Bone marrow (tissue), 2 donors: Measurements from ENCODE around the gene SRP14.

ENCODE experiments used
- DNase-seq, 2 donors: peaks; one replicate each; lab custom pipeline; 2025; lab: John Stamatoyannopoulos, UW

SRP14 gene

DNA sequence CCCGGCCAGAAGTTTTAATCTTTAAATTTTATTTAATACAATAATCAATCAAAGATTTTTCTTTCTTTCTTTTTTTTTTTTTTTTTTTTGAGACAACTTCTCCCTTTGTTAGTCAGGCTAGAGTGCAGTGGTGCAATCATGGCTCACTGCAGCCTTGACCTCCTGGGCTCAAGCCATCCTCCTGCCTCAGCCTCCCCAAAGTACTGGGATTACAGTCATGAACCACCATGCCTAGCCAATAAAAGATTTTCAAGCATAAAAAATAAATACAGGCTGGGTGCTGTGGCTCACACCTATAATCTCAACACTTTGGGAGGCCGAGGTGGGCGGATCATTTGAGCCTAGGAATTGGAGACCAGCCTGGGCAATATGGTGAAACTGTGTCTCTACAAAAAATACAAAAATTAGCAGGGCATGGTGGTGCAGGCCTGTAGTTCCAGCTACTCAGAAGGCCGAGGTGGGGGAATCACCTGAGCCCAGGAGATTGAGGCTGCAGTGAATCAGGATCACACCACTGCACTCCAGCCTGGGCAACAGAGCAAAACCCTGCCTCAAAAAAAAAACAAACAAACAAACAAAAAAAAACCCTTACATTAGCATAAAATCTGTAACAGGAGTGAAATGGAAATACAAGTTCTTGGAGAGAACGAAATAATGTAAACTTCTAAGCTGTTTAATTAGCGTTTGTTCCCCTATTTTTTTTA is 29.1 kb upstream of the SRP14 start:
- DNase-seq, result no peak

DNA sequence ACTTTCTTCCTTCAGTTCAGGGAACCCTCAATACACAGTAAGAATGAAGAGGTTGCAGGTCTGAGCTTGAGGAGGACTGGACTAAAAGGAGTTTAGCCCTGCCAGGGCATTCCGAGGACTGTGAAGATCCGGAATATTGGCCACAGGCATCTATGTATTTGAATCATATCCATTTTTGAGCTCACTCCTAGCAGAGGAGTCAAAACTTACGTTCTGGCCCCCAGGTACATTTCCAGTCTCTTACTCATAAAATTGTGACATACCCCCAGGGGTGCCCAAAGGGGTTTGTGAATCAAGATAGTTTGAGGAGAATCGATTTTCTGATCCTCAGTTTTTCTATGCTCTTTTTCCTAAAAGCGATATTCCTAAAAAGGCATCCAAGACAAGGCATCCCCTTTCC is 27.6 kb upstream of the SRP14 start:
- no peak for DNase-seq

DNA sequence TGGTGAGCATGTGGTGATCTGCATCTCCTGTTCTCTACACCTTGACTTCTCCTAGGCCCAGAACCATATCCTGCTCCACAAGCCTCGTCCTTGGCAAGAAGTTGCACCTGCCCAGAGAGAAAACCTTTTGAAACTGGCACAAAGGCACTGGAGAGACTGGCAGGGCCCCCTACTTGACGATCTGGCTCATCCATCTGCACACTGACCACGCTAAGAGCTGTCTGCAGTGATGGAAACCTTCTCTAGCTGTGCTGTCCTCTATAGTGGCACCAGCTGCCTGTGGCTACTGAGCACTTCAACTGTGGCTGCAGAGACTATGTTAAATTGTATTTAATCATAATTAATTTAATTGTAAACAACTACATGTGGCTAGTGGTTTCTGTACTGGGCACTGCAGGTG is 26.2 kb upstream of the SRP14 start:
- no peak for DNase-seq

DNA sequence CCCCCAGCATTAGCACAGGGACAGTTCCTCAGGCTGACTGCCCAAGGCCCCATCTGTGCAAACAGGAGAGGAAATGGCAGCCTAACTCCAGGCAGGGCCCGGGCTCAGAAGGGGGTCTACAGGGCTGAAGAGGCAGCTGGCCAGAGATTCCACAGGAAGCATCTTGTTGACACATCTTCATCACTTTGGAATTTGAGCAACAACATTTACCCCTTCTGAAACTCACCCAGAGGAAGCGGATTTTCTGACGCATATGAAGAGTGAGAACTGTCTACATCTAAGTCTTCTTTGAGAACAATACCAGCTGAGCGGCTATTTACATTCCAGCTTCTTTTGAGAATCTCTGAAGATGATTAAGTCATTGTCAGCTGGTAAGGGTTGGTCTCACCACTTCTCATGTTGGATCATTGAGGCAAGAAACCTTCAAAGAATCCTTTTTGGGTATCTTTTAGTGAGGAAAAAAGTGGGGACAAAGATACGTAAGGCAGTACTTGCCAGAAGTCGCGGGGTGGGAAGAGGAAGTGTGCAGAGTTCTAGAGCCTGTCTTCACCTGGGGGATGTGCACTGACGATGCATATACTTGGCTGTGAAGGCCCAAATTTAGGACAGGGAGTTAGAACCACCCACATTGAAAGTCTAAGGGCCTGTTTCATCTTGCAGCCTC is 25.4 kb upstream of the SRP14 start:
- DNase-seq, result no peak

DNA sequence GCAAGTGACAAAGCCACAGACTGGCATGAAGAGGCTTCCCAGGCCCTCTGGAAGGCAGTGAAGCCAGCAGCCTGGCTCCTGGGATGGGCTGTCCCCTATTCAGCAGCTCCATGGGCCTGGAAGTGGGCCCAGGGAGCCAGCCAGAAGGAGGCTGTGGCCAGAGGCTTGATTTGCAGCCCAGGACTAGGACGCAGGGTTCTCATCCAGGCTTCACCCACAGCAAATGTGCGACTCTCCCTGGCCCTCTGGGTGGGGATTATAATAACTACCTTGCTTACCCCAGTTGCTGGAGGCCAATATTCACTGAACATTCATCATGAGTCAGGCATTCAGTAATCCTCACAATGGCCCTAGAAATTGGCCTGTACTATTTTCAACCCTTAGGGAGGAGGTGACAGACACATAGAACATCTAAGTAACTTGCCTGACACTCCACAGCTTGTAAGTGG is 24.6 kb upstream of the SRP14 start:
- no peak for DNase-seq

DNA sequence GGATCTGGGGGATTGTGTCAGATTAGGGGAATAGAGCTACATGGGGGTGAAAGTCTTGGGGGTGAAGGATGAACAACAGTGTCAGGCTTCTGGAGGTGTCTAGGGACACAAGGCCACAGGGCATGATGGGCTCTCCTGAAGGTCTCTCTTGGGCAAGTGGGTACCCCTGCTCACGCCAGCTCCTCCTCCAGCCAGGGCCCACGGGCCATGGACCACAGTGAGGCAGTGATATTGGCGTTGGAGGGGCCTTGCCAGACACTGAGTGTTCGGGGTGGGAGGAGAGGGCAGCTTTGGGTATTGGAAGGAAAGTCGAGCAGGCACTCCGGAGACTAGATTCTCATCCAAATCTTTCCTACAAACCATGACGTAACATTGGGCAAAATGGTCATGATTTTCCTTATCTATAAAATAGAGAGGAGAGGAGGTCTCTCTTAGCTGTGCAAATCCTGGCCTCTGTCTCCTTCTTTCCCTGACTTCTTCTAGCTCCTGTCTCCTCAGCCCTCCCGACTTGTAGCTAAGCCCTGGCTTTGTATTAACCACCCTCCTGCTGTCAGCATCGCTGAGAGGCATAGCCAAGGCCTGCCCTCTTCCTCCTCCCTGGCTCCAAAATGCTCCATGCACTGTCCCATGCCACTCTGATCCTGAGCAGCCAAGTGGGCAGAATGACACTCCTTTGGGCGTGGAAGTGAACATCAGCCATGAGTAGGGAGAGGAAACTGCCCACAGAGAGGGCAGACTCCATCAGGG is 24.0 kb upstream of the SRP14 start:
- no peak for DNase-seq

DNA sequence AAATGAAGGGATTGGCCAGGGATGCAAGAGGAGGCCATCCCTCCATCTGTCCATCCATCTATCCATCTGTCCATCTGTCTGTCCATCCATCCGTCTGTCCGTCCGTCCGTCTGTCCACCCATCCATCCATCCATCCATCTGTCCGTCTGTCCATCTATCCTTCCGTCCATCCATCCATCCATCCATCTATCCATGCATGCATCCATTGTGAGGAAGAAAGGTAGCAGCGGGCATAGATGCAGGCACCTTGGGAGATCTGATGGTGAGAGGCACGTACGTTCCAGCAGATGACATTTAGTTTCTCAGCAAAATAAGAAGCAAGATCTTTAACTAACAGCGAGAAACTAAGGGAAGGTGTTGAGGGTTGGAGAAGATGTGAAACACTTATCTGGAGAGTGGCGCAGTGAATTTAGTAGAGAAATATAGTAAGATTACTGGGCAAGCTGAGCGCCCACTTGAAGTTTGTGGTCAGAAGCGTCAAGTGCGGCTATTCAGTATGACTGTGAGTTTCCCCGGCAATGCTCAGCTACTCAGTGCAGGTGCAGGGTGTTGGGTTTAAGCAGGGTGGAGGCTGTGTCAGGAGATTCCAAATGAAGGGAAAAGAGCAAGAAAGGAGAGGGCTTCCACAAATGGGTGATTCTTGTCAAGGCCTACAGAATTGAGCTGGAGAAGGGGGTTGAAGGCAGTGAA is 22.4 kb upstream of the SRP14 start:
- DNase-seq, result no peak

DNA sequence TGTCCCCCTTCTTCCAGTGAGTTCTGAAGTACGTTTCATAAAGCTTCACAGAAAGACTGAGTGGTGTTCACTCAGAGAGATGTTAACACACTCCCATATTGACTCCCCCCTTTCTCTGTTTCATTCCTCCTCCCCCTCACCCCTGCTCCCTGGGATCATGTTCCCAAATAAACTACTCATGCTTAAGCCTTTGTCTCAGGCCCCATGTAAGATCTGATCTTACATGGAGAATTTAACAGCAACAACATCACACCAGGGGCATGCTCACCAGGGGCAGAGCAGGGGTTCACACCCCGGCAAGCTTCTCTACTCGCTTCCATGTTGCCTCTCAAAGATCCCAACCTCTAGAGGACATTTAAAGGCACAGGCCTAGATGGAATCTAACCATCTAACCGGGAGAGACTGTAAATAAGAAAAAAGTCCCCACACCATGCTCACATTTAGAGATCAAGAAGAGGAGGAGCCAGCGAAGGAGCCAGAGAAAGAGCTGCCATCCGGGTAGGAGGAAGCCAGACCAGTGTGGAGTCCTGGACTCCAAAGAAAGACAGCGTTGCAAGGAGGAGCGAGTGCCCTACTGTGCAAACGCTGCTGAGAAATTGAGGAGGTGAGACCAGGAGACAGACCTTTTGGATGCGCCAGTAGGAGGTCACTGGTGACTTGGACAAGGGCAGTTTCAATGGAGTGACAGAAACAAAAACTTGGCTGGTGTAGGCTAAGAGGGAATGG is 21.4 kb upstream of the SRP14 start:
- DNase-seq, result no peak

DNA sequence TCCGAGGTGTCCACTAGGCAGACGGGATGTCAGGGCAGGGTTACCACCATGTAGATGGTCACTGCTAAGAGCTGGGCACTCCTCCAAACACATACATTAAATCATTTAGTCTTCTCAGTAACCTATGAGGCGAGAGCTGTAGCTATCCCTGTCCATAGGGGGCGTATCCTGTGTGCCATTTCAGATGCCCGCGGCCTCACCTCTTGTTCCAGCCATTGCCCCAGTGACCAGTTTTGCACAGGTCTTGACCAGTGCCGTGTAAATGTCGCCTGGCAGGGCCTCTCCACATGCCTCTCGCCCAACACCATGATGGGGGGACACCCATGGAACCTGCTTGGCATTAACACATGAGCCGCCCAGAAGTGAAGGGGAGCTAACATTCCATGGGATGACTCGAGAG is 20.8 kb upstream of the SRP14 start:
- DNase-seq, result no peak

DNA sequence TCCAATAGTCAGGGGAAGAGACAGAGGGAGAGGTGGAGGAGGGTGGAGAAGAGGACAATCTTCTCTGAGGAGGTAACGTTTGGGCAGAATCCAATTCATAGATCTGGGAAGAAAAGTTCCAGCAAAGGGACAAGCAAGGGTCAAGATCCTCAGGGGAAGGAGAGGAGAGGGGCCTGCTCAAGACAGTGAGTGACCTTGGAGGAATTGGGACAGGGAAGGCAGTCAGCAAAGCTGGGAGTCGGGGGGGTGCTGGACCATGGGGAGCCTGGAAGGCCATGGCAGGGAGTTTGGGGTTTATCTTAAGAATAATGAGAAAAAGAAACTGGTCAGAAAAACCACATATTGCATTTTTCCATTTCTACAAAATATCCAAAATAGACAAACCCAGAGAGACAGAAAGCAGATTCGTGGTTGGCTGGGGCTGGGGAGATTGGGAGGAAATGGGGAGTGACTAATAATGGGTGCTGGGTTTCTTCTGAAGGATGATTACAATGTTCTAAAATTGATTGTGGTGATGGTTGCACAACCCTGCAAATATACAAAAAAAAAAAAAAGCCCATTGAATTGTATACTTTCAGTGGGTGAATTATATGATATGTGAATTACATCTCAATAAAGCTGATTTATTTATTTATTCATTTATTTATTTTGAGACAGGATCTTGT is 19.6 kb upstream of the SRP14 start:
- DNase-seq, result peak in 1 of 2 donors; percentile 65

DNA sequence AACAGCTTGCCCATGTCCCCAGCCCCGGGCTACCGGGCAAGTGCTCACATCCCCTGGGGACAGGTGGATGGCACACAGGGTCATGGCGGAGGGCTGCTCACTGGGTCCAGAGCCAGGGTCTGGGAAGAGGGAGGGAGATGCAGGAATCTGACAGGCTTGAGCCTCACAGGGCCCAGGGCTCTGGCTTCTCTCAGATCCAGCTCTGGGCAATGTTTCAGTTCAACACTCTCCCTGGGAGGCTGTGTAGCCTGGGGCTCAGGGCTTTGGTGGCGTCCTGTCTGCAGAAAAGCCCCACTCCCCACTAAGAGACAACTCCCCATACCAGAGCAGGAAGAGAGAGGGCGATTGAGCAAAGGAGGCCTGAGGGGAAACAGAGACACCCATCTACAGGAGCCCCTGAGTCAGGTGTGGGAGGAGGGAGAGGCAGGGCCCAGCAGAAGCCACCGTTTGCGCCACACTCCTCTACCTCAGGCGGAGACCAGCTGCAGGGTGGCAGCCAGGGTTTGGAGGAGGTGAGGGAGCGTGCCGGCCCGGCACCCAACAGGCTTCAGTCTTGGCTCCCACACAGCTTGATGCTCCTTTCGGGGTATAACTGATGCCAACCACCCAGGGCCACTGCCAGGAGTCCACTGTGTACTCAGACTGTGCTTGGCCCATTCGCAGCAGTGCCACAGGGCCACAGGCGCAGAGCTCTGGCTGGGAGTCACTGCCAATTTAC is 16.8 kb upstream of the SRP14 start:
- DNase-seq, result no peak

DNA sequence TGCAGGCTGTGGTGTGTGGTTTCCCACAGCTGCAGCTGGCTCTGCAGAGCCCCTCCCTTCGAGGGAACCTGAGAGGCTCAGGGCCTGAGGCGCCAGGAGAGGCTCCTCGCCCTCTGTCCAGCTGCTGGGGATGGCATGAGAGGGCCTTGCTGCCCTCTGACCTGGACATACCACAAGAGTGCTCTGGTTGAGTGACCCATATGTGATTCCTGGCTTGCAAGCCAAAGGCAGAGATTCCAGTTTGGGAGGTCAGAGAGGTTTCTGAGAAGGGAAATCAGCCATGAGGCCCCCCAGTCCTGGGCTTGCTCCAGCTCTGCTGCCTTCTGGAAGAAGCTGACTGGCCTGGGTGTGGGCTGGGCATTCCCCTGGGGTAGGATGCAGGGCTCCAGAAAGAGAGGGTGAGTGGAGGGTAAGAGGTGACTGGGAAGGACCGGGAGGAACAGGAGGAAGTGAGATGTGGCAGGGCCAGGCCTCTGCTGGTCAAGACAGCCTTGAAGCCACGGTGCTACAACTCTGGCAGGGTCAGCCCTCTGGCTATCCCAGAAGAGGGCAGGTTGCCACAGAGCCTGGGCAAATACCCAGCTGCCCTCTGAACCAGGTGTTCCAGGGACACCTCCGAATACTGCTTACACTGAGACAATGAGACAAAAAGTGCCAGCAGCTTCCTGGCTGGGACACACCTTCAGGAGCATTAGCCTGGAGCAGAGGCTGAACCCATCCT is 16.0 kb upstream of the SRP14 start:
- DNase-seq, result no peak

DNA sequence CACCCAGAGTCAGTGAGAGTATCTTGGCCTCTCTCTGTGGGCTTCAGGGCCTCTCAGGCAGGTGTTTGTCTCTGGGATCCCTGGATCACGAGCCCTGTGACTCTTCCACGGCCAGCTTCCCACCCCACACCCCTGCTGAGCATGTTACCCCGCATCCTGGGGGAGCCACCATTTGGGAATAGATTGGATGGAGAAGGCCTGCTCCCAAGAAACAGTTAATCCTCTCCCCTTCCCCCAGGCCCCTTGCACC is 15.5 kb upstream of the SRP14 start:
- DNase-seq, result no peak

DNA sequence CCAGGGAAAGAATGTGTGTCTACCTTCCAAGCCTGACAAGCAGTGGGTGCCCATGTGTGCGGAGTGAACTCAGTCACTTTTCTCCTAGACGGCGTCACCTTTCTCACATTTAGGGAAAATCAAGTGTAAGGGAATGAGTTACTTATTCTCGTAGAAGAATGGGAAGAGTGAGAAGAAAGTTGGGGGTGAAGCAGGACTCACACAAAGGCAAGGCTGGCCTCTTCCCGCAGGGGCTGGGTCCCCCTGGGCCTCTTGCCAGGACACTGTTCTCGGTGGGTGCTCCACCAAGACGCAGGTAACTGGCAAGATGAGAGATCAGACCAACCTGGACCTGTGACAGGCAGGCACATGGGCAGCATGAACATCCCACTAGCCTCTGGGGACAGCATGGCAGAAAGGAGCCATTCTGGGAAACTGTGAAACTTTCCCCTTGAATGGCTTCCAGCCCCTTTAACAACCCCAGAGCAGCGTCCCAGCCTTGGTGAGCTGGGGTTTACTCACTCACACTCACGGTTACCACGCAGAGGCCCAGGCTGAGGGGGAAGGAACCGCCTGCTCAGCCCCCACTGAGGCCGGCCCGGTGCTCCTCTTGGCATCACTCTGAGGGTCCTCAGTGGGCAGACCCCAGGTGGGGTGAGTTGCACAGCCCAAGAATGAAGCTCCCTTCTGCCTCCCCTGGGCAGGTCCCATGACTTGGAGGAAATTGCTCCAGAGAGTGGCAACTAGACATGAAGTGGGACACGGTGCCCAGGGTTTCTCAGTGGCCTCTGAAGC is 15.0 kb upstream of the SRP14 start:
- no peak for DNase-seq

DNA sequence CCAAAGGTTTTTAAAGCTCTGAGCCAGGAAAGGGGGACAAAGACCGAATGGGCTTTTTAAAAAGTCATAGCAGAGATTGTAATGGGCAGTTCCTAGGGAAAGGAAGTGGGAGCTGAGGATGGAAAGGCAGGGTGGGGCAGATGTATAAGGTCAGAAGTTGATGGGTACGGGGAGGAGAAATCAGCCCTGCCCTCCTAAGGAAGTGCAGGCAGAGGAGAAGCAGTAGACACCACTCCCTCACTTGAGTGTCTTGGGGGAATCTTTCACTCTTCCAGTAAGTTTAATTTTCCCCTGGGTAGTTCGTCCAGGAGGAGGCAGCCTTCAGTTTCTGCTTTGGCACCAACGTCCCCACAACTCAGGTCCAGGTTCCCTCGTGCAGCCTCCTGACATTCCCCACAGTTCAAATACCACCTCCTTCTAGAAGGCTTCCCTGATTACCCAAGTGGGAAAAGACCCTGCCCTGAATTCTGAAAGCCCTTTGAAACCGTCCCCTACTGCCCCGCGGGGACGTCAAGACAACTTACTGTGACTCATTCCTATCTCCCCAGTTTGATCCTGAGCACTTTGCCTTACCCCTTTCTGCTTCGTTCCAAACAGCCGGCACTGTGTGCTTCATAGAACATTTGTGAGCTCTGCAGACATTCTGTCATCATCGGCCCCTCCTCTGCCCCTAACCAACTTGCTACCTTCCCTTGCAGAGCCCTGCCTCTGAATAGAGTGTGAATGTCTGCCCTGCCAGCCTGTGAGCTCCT is 14.3 kb upstream of the SRP14 start:
- DNase-seq, result no peak

DNA sequence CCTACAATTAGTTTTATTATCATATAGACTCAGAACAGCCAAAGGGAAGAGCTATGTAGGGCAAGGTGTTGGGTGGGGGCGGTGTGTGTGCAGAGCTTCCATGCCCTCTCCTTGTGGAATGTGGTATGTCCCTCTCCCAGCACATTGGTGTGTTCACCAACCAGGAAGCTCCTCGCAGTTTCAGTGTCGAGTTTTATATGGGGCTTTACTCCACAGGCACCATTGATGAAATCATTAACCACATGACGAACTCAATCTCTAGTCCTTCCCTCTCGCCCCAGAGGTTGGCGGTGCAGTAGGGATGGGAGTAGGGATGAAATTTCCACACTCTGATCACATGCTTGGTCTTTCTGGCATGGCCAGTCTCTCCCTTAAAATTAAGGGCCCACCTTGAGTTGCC is 13.6 kb upstream of the SRP14 start:
- no peak for DNase-seq

DNA sequence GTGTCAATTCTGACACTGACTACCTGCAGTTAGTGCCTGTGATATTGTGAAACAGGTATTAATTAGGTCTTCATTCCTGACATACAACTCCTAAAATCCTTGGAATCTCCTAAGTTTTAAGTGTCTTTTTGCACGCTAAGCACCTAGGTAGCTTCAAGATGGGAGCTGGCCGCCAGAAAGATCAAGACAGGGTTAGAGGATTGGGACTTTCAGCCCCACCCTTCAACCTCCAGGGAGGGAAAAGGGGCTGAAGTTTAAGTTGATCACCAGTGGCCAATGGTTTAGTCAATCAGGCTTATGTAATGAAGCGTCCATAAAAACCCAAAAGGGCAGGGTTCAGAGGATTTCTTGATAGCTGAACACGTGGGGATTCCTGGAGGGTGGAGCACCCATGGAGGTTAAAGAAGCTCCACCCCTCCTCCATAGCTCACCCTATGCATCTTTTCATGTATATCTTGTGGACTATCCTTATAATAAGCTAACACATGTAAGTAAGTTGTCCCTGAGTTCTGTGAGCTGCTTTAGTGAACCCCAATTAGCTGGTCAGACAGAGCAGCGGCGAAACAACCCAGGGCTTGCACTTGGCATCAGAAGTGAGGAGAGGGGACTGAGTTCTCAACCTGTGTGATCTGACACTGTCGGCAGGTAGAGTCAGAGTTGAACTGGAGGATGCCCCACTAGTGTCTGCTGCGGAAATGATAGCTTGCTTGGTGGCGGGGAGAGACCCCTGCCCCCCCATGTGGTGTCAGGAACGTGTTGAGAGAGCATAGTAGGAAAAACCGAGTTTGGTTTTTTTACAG is 12.8 kb upstream of the SRP14 start:
- no peak for DNase-seq
